GM23338 (cell line): ENCODE measurements around the gene DAAM1. TPM values are rescaled to one million over a fixed set of nuclear protein-coding genes. Genes with fewer than 3 reads are reported as not detected.

Experiments
- ATAC-seq: fragments of 200-7000 bp; cut with Tn5 transposase; 3 replicates; pipeline ENCODE4 v1.9.1; 2020
- DNase-seq: peaks from one replicate; pipeline ENCODE4 v3.0.0-alpha.2; 2015; ENCODE audit warnings: low spot score
- H2AFZ ChIP-seq: fragments of 200-600 bp; sonication (generic); 2 replicates; pipeline ENCODE4 v1.8.0; 2016; ENCODE audit warnings: antibody characterized with exemption, mild to moderate bottlenecking, moderate library complexity
- H3F3A ChIP-seq: fragments of 200-600 bp; sonication (generic); replicated peaks from 2 replicates; pipeline ENCODE4 v1.8.0; 2017; ENCODE audit warnings: antibody characterized with exemption, mixed run types, low read depth
- H3K27ac ChIP-seq: fragments of 200-600 bp; sonication (generic); 2 replicates; pipeline ENCODE4 v1.6.1; 2016; ENCODE audit warnings: low read depth
- H3K27me3 ChIP-seq: fragments of 200-600 bp; sonication (generic); 2 replicates; pipeline ENCODE4 v1.8.0; 2016; ENCODE audit warnings: mild to moderate bottlenecking, mixed run types, moderate library complexity; ENCODE audit not compliant: insufficient read depth
- H3K36me3 ChIP-seq: fragments of 200-600 bp; sonication (generic); 2 replicates; pipeline ENCODE4 v1.8.0; 2016; ENCODE audit warnings: mild to moderate bottlenecking; ENCODE audit not compliant: insufficient read depth
- H3K4me1 ChIP-seq: fragments of 200-600 bp; sonication (generic); 2 replicates; pipeline ENCODE4 v1.8.0; 2016; ENCODE audit warnings: mild to moderate bottlenecking, moderate library complexity; ENCODE audit not compliant: insufficient read depth
- H3K4me2 ChIP-seq: fragments of 200-600 bp; sonication (generic); 2 replicates; pipeline ENCODE4 v1.7.1; 2017; ENCODE audit warnings: mixed run types
- H3K4me3 ChIP-seq: fragments of 200-600 bp; sonication (generic); 2 replicates; pipeline ENCODE4 v1.6.1; 2016; ENCODE audit warnings: mixed run types
- H3K79me2 ChIP-seq: fragments of 200-600 bp; sonication (generic); replicated peaks from 2 replicates; pipeline ENCODE4 v1.8.0; 2017; ENCODE audit warnings: mild to moderate bottlenecking; ENCODE audit not compliant: insufficient read depth
- H3K9me2 ChIP-seq: fragments of 200-600 bp; sonication (generic); 2 replicates; pipeline ENCODE4 v1.8.0; 2017; ENCODE audit not compliant: insufficient read depth
- H4K20me1 ChIP-seq: fragments of 200-600 bp; sonication (generic); replicated peaks from 2 replicates; pipeline ENCODE4 v1.8.0; 2017; ENCODE audit warnings: mild to moderate bottlenecking; ENCODE audit not compliant: insufficient read depth
- H3K27ac Mint-ChIP-seq: 2 replicates; pipeline ENCODE4 v1.8.0; 2020; ENCODE audit warnings: inconsistent platforms, mild to moderate bottlenecking, moderate library complexity, mixed read lengths
- H3K27me3 Mint-ChIP-seq: 3 replicates; pipeline ENCODE4 v1.8.0; 2022; ENCODE audit warnings: low read depth, mild to moderate bottlenecking, moderate library complexity, mixed read lengths, inconsistent platforms; ENCODE audit not compliant: insufficient read depth, poor library complexity
- H3K36me3 Mint-ChIP-seq: 3 replicates; pipeline ENCODE4 v1.8.0; 2021; ENCODE audit warnings: low read depth, mild to moderate bottlenecking, inconsistent platforms, moderate library complexity, mixed read lengths
- H3K4me1 Mint-ChIP-seq: 3 replicates; pipeline ENCODE4 v1.8.0; 2020; ENCODE audit warnings: mild to moderate bottlenecking, inconsistent platforms, mixed read lengths
- H3K4me3 Mint-ChIP-seq: 3 replicates; pipeline ENCODE4 v1.8.0; 2021; ENCODE audit warnings: moderate library complexity, mild to moderate bottlenecking, inconsistent platforms, mixed read lengths
- H3K9me3 Mint-ChIP-seq: 3 replicates; pipeline ENCODE4 v1.8.0; 2020; ENCODE audit warnings: moderate library complexity, mild to moderate bottlenecking, inconsistent platforms, mixed read lengths
- CREB1 ChIP-seq: fragments of 250-450 bp; sonication (Bioruptor Pico); IDR thresholded peaks from 2 replicates; pipeline ENCODE4 v1.5.0; 2020; ENCODE audit warnings: low read depth, mild to moderate bottlenecking, moderate library complexity
- CTCF ChIP-seq, 2 experiments: fragments of 200-600 bp in 1 of 2; sonication (generic) in 1 of 2; conservative IDR thresholded peaks; 2 replicates each; pipeline versions ENCODE4 v1.5.1 to v1.6.1; 2016 to 2017; ENCODE audit warnings: antibody characterized with exemption in 2 of 2, low read depth in 2 of 2, mild to moderate bottlenecking in 2 of 2, moderate library complexity in 1 of 2
- ETS1 ChIP-seq: IDR thresholded peaks from 2 replicates; pipeline ENCODE4 v1.6.1; 2016; ENCODE audit warnings: antibody characterized with exemption
- NANOG ChIP-seq: IDR thresholded peaks from 2 replicates; pipeline ENCODE4 v1.6.1; 2016; ENCODE audit warnings: antibody characterized with exemption, borderline replicate concordance
- POLR2AphosphoS5 ChIP-seq: IDR thresholded peaks from 2 replicates; pipeline ENCODE4 v1.6.1; 2016; ENCODE audit warnings: antibody characterized with exemption, low read depth
- REST ChIP-seq: IDR thresholded peaks from one replicate; pipeline ENCODE4 v1.6.1; 2018; ENCODE audit warnings: antibody characterized with exemption; ENCODE audit not compliant: unreplicated experiment
- ZNF114 ChIP-seq: fragments of 250-450 bp; sonication (Bioruptor Pico); IDR thresholded peaks from 2 replicates; pipeline ENCODE4 v1.5.0; 2020; ENCODE audit warnings: mild to moderate bottlenecking, moderate library complexity
- ZNF462 ChIP-seq: fragments of 250-450 bp; sonication (Bioruptor Pico); IDR thresholded peaks from 2 replicates; pipeline ENCODE4 v1.5.0; 2020; ENCODE audit warnings: mild to moderate bottlenecking, moderate library complexity
- polyA plus RNA-seq: library from polyadenylated mRNA; unstranded; fragments of >200 nt; fragmentation: Nextera tagmentation; extraction: Ambion mirVana; gene quantifications from 2 replicates; pipeline ENCODE4 v1.2.1, GENCODE V29; 2016
- total RNA-seq: library from RNA; depleted of rRNA; stranded (reverse); fragments of >200 nt; shearing (Covaris generic); gene quantifications from 2 replicates; pipeline ENCODE4 v1.2.3, GENCODE V29; 2014

DAAM1 gene
- total and polyA plus RNA-seq, 2 experiments from 2014 or later: 36.3 to 42.1 TPM

- Mint-ChIP-seq H3K9me3 (no peaks in the 10 kb centered on the region), H3K4me1 (peaks cover 11% of the 10 kb centered on the region), H3K27ac (no peak overlapping the region), H3K4me3 (no peak overlapping the region), H3K27me3 (peaks cover 3% of the 10 kb centered on the region), H3K36me3 (0 out of 3 replicates have a peak, but pooled peaks cover 3% of the 10 kb centered on the region)
- H3K4me3 ChIP-seq: no peak overlapping the region
- no peak for ATAC-seq
- peaks cover 32% of the 10 kb centered on the region for H3K79me2 ChIP-seq
- no peak overlapping the region for H3K4me2 ChIP-seq
- peaks cover 28% of the 10 kb centered on the region for H3K9me2 ChIP-seq
- DNase-seq: no peak
- no peaks in the 10 kb centered on the region for H3K27me3 ChIP-seq
- 0 out of 2 replicates have a peak, but pooled peaks cover 6% of the 10 kb centered on the region for H4K20me1 ChIP-seq
- TF ChIP-seq ZNF462 (CRISPR knock-in tag) (no peak), REST (no peak), NANOG (no peak), CTCF (conservative IDR thresholded peaks at IDR 0.05; ENCODE audit: low read depth in 2 of 2) (no peak), ETS1 (no peak), CREB1 (CRISPR knock-in tag) (no peak), POLR2AphosphoS5 (no peak), ZNF114 (CRISPR knock-in tag) (no peak)
- no peaks in the 10 kb centered on the region for H3K36me3 ChIP-seq
- peaks cover 11% of the 10 kb centered on the region for H3K4me1 ChIP-seq
- no peak overlapping the region for H3K27ac ChIP-seq
- H2AFZ ChIP-seq: no peak overlapping the region
- no peaks in the 10 kb centered on the region for H3F3A ChIP-seq
Measured at GRCh38 chr14:59225281-59225680, 36.8 kb downstream of the DAAM1 start.
